Daoy (cell line): ENCODE results near the gene CTCFL. TPM values are rescaled to one million over a fixed set of nuclear protein-coding genes. Genes with fewer than 3 reads are reported as not detected.
"Not testable (repeated sequence)": the region's sequence is repeated elsewhere in the genome, so short reads cannot be mapped to it uniquely, and the experiment has no call there.

Experiments used
- DNase-seq: peaks from one replicate; pipeline ENCODE4 v3.0.0-alpha.2; 2015; ENCODE audit warnings: low read depth
- total RNA-seq: library from RNA; depleted of rRNA; stranded (reverse); fragments of >200 nt; shearing (Covaris generic); gene quantifications from 2 replicates; pipeline ENCODE4 v1.2.3, GENCODE V29; 2014

The CTCFL gene
- total RNA-seq, 1 experiment from 2014 or later: 0.06 TPM

DNA sequence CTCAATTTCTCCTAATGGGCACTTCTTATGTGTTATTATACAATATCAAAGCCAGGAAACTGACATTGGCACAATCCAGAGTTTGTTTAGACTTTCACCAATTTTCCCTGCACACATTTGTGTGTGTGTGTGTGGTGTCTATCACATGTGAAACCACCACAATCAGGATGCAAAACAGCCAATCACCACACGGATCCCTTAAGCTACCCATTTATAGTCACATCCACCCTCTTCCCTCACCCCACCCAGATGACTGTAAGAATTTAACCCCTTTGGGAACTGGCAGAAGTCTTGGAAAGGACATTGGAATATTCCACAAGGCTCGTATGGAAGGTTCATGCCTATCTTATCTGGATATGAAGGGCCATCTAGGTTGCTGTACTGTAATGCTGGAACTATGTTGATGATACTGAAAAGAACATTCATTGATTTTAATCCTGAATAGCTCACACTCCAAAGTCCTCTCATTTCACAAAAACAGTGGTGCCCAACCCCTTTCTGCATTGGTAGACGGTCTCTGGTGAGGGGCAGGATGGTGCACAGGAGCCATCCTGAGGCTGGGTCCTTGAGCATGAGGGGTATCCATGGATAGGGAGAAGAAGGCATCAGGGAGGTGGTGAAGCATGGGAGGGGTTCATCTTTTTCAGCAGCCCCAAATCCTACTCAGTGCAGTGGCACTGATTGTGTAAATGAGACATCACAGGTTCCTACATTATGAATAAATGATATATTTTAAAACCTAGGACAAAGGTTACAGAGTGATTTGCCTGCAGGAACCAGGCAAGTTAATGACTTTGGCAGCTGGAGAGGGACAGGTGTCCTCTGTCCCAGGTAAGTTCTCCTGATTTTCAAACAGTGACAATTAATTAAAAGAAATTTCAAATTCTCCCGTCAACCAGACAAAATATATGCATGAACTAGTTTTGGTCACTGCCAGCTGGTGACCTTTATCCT lies 12.1 kb upstream of the CTCFL start:
- DNase-seq: no peak

DNA sequence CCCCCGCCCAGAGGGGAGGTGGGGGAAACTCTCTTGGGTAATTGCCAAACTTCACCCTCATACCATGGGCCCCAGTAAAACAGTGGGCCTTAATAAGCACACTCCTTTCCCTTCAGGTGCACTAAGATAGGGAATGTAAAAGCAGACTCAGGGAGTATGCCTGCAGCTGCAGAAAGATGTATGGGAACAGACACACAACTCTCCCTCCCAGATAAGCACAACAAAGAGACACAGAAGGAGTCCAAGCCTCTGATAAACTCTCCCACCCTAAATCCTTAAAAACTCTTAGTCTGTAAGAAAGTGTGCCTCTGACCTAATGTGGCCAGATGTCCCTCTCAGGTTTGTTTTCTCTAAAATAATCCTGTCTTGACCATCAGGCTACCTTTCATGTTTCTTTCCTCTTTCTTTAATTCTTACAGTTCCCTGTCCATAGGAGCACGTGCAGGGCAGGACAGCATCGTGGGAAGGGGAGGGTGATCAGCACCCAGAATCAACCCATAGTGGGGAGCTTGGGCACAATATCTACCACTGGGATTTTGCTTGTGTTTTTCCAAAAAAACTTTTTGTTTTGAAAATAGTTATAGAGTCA lies 11.3 kb upstream of the CTCFL start:
- DNase-seq: no peak

DNA sequence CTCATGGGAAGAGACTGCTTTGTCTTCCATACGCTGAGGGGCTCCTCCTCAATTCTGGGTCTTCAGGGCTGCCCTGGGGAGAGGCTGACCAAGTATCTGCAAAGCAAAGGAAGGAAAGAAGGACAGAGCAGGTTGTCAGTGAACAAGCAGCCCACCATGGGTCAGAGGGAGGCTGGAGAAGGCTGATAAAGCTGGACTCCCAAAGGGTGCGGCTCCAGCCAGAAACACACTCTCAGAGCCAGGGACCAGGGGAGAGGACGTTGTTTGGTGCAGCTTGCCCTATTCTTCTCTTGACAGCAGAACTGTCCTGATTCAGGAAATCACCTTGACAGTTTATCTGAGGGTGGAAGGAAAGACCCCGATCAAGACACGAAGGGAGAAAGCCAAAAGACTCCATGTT lies 10.4 kb upstream of the CTCFL start:
- DNase-seq: no peak

DNA sequence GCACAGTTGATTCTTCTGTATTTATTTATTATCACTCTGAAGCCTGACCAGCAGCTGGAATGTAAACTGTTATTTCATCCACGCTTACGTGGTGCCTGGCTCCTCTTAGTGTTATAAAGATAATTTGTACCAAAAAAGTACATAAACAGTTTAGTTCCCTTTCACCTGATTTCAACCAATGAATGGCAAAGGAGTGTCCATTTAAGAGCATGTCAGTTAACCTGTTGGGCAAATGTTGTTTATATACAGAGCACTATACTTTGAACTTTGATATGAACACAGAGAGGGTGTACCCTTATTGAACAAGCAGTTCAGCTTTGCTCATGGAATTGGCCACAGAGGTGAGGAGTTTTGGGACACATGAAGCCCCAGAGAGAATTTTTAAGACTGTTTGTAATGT lies 7.2 kb upstream of the CTCFL start:
- no peak for DNase-seq

DNA sequence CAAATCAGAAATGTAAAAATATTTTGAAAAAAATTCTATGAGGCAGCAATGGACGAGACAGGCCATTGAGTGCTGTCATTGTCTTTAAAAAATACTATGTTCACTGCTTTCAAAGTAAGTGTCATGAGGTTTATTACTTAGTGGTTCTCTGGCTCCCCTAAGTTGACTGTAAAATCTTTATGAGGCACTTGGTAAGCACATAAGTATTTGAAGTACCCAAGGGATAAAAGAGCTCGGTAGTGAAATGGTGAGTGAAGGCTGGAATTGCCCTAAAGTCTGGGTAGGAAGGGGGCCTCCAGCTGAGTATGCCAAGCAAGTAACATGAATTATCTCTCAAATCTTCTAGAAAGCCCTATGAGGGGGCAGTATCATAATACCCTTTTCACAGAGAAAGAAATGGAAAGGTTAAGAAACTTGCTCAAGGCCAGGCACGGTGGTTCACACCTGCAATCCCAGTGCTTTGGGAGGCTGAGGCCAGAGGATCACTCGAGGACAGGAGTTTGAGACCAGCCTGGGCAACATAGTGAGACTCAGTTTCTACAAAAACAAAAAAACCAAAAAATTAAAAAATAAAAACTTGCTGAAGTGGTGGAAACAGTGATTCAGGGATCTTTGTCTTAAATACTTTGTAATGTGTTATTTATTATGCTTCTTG lies 5.5 kb upstream of the CTCFL start:
- DNase-seq: no peak

DNA sequence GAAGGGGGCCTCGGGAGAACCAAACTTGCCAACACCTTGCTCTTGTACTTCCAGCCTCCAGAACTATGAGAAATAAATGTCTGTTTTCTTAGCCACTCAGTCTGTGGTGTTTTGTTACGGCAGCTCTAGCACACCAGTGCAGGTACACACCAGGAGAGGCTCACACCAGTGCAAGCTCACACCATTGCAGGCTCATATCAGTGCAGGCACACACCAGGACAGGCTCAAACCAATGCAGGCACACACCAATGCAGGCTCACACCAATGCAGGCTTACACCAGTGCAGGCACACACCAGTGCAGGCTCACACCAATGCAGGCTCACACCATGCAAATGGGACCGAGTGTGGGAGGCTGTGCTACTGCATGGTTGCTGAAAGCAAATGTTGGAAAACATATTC lies 4.9 kb upstream of the CTCFL start:
- no peak for DNase-seq

DNA sequence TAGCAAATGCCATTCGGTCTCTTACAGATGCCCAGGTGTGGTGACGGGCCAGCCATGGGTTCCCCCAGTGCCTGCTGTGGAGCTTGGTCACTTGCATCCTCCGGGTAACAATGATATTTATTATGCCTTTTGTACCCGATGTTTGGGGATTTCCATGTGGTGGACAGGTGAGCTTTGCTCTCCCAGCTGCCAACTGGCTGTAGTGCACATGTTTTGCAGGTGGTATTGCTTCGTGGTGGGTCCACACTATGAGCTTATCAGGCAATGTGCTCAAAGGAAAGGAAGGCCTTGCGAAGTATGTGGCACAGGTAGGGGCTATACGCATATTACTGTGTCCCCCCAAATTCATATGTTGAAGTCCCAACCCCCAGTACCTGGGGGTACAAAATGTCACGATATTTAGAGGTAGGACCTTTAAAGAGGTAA lies 4.2 kb upstream of the CTCFL start:
- no peak for DNase-seq

DNA sequence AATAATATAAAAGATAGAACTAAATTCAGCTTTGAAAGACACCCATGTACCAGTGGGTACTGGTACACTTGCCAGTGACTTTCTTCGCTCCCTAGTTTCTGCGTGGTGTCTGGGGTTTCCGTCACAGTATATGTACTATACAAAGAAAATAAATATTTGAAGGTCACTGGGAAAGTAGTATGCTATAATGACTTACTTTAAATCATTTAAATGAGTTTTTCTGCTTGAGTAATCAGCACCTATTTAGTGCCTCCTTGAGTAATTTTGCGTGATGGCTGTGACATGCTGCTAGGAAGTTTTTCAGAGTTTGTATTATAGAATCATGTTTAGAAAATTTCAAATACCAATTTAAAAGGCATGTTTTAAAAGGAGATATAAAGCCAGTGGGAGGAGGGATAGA lies 3.2 kb upstream of the CTCFL start:
- no peak for DNase-seq

DNA sequence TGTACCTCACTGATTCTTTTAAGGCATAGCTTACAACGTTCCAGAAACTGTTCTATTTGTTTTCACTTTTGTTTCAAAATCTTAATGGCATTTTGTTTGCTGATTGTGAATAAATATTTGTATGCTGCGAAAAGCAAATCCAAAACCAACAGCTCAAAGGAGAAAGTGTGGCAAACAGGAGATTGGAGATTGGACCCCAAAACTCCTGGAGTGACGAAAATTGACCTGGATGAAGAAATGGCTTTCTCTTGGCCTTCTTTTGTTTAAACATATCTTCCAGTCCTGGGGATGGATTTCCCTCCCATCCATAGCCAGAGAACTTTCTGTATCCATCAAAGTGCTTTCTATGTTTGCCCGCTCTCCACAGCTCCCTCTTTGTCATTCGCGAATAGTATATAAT lies 2.8 kb upstream of the CTCFL start:
- DNase-seq: no peak

DNA sequence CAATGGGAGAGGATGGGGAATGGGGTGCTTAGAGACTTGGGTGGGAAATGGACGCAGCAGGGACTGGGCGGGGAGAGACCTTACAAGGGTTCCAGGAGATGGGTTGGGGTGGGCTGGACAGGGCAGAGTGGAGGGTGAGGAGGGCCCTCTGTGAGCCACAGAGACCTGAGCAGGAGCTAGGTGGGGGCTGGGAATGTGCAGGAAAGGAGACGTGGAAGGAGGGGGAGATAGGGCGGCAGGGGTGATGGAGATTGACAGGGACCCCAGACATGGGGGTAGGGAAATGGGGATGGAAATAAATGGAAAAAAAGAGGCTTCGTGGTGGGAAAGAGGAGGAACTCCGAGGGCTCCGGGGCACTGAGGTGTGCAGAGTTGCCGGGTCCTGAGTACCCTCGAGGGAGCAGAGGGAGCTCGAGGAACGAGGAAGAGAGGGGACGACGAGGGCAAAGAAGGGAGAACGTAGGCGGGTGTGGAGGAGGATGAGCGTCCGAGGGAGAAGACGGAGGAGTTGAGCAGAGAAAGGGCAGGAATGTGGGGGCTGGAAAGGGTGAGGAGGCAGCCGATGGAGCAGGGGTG lies 2.0 kb upstream of the CTCFL start:
- DNase-seq: no peak

DNA sequence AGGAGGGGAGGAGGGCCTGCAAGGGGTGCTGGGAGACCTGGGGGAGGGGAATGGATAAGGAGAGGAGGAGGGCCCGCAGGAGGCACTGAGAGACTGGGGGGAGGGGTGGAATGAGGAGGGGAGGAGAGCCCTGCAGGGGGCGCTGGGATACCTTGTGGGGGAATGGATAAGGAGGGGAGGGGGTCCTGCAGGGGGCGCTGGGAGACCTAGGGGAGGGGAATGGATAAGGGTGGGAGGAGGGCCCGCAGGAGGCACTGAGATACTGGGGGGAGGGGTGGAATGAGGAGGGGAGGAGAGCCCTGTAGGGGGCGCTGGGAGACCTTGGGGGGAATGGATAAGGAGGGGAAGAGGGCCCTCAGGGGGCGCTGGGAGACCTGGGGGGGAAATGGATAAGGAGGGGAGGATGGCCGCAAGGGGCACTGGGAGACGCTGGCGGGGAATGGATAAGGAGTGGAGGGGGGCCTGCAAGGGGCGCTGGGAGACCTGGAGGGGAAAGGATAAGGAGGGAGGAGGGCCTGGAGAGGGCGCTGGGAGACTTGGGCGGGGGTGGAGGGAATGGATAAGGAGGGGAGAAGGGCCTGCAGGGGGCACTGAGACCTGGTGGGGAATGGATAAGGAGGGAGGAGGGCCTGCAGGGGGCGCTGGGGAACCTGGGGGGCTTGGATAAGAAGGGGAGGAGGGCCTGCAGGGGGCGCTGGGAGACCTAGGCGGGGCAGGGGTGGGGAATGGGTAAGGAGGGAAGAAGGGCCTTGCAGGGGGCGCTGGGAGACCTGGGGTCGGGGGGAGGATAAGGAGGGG lies 1.3 kb upstream of the CTCFL start:
- DNase-seq: peak; percentile 23

DNA sequence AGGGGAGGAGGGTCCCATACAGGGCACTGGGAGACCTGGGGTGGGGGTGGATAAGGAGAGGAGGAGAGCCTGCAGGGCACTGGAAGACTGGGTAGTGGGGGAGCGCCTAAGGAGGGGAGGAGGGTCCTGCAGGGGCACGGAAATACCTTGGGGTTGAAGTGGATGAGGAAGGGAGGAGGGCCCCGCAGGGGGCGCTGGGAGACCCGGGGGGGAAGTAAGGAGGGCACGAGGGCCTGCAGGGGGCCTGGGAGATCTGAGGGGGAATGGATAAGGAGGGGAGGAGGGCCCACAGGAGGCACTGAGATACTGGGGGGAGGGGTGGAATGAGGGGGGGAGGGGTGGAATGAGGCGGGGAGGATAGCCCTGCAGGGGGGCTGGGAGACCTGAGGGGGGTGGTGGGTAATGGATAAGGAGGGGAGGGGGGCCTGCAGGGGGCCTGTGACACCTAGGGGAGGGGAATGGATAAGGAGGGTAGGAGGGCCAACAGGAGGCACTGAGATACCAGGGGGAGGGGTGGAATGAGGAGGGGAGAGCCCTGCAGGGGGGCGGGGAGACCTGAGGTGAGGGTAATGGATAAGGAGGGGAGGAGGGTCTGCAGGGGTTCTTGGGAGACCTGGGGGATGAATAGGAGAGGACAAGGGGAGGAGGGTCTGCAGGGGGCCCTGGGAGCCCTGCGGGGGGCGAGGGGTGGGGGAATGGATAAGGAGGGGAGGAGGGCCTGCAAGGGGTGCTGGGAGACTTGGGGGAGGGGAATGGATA lies 567 bp upstream of the CTCFL start:
- no peak for DNase-seq

DNA sequence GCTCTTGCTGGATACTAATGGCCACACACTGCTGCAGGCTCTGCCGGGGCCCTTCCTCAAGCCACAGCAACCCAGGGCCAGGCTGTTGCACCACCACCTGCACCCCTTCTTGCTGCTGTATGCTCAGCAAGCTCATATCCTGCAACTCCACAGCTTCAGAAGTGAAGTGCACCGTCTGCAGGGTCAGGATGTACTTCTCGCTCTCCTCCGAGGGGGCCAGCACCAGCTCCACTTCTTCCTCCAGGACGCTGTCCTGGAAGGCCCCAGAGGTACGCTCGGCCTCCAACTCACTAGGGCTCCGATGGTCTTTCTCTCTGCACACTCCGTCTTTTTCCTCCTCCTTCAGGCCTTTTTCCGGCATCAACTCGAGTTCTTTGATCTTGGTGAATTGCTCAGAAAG lies 1.2 kb downstream of the CTCFL start:
- DNase-seq: no peak

DNA sequence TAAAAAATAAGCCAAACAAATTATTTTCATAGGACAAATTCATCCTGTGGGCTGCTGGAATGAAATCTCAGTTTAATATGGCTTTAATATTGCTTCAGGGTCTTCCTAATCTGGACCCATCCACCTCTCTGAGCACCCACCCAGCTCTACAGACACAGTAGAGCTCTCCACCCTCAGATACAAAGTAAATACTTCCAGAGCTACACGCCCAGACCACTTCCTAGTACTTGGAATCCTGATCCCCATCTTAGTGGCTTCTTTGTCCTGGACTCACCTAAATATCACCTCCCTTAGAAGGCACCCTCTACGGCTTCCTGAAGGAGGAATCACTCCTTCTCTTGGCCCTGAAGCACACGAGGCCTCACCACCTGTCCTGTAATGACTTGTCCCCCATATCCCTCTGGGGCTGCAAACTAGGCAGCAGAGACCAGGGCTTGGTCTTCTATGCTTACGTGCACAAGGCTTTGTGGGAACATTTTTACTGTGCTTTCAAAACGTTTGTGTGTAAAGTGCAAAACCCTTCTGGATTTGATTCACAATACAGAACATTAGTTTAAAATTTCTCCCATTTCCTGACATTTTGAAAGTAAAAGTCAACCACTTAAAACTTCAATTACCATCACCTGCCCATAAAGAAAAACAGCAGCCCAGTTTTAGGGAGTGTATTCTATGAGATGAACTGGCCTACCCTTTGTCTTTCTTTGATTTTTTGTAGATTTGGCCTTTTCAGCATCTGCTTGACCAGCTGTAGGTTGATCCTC lies 2.4 kb downstream of the CTCFL start:
- DNase-seq: no peak

DNA sequence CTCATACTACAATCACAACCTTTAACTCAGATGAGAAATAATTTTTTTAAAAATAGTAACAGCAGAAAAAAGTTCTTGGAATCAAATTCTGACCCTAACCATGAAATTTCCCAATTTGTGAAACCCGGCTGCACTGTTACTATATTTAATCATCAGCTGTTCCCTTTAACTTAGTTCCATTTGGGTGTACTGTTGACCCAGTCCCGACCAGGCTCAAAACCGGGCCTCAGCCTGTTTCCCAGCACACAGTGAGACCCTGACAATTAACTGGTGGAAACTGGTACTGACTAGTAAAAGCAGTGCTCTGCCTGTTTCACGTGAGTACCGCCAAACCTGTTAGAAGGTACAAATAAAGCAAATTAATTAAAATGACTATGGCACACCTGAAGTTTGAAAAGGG lies 7.0 kb downstream of the CTCFL start:
- no peak for DNase-seq

DNA sequence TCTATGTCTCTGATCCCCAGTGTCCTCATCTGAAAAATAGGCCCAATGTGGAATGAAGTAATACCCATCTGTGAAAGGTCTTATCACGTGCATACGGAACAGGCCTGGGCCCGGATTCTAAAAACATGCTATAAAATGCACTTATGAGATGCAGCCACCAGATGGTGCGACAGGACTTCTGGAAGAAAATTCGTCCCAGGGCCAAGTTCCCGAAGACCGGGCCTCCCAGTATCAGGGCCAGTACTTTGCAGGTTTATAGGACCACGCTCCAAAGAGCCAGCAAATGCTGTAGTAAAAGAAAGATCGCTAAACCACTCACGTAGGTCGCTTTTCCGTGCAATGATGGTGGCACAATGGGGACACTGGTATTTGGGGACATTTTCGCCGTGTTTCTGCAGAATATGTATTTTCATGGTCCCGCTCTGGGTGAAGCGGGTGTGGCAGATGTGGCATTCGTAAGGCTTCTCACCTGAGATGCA lies 10.6 kb downstream of the CTCFL start:
- DNase-seq: peak; percentile 53

DNA sequence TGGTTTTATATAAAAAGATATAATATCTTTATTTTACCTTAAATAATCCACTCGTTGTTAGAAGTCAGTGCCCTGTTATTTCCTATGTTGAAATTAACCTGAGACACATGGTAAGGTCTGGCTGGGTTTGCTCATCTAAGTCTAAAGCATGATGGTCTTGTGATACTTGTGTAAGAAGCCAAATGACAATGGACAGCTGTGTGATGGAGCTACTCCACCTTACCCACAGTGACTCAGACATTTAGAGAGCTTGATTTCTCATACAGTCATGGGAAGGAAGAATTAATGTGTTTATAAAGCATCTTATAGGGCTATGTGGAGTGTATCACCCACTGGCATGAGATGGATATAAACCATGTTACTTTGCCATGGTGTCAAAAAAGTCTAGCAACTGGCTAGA lies 11.7 kb downstream of the CTCFL start:
- peak; percentile 27 for DNase-seq

DNA sequence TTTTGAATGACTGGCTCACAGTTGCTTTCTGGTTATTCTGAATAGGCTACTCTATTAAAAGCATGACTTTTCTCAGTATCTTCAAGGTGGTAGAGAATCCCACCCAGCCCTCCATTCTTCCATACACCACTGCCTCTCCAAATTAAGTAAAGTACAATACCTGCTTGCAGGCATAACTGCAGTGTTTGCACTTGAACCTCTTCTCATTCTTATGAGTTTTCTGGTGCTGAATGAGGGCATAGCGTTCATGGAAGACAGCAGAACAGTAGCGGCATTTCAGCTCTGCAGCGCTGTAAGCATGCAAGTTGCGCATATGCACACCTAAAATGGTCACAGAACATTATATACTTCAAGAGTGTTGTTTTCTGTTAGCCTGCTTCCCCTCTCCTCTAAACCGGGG lies 12.5 kb downstream of the CTCFL start:
- no peak for DNase-seq

DNA sequence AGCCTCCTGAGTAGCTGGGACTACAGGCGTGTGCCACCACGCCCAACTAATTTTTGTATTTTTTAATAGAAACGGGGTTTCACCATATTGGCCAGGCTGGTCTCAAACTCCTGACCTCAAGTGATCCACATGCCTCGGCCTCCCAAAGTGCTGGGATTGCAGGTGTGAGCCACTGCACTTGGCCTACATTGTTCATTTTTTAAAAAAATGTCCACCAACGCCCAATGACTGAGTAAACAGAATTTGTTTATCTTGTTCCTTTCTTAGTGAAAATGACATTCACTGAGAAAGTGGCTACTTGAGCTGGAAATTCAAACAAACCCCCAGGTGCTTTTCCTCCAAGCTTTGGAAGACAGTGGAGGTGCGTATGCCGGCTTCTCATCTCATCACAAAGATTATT lies 13.2 kb downstream of the CTCFL start:
- not testable (repeated sequence) for DNase-seq

DNA sequence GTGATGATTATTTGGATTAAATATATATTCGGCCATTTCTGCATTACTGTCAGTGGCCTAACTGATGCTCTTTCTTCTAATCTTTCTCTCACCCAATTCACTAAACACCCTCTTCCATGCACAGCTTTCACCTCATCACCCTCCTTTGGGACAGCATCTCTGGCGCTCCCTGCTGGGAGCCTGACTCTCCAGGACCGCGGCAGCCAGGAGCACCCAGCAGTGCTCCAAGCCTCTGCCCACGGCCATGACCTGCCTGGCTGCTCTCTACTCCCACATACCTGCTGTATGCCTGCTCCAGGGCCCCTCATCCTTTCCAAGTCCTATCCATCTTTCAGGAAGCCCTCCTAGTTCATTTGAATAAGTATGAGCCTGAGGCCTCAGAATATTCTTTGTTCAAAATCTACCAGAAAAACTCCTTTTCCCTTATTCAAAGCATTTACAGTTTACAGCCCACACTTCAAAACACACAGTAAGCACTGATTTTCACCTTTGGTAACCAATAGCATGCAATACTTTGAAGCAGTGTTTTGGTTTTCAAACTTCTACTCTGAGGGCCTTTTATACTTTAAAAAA lies 15.2 kb downstream of the CTCFL start:
- DNase-seq: peak; percentile 23
